DOHH2 (cell line): ENCODE measurements around the gene LOX.

Experiments used
- H3F3A ChIP-seq: fragments of 200-600 bp; sonication (generic), shearing (Covaris generic); 2 replicates; pipeline ENCODE4 v1.6.0; 2016; ENCODE audit warnings: antibody characterized with exemption, mild to moderate bottlenecking; ENCODE audit not compliant: control insufficient read depth, insufficient read depth
- H3K27ac ChIP-seq: fragments of 200-600 bp; sonication (generic); 2 replicates; pipeline ENCODE4 v1.5.1; 2014; ENCODE audit warnings: low read depth, mild to moderate bottlenecking, low read length, moderate library complexity
- H3K27me3 ChIP-seq: fragments of 200-600 bp; sonication (generic); 2 replicates; pipeline ENCODE4 v1.6.1; 2014; ENCODE audit warnings: mild to moderate bottlenecking, low read length, mixed read lengths; ENCODE audit not compliant: control insufficient read depth
- H3K36me3 ChIP-seq: fragments of 200-600 bp; sonication (generic); 2 replicates; pipeline ENCODE4 v1.6.1; 2014; ENCODE audit warnings: mild to moderate bottlenecking, low read length, moderate library complexity, mixed read lengths; ENCODE audit not compliant: control insufficient read depth
- H3K4me1 ChIP-seq: fragments of 200-600 bp; sonication (generic); 2 replicates; pipeline ENCODE4 v1.6.1; 2014; ENCODE audit warnings: mild to moderate bottlenecking, low read length, mixed read lengths; ENCODE audit not compliant: control insufficient read depth
- H3K4me2 ChIP-seq: fragments of 200-600 bp; sonication (generic); 2 replicates; pipeline ENCODE4 v1.6.0; 2014; ENCODE audit warnings: mild to moderate bottlenecking, low read length, moderate library complexity
- H3K4me3 ChIP-seq: fragments of 200-600 bp; sonication (generic); 2 replicates; pipeline ENCODE4 v1.5.1; 2014; ENCODE audit warnings: mild to moderate bottlenecking, low read length, mixed read lengths
- H3K79me2 ChIP-seq: fragments of 200-600 bp; sonication (generic); 2 replicates; pipeline ENCODE4 v1.6.1; 2014; ENCODE audit warnings: mild to moderate bottlenecking, low read length, mixed read lengths; ENCODE audit not compliant: control insufficient read depth
- H3K9me2 ChIP-seq: fragments of 200-600 bp; sonication (generic); replicated peaks from 2 replicates; pipeline ENCODE4 v1.6.1; 2014; ENCODE audit warnings: mild to moderate bottlenecking, low read length, mixed read lengths; ENCODE audit not compliant: control insufficient read depth
- H3K9me3 ChIP-seq: fragments of 200-600 bp; sonication (generic); 2 replicates; pipeline ENCODE4 v1.6.1; 2014; ENCODE audit warnings: antibody characterized with exemption, low read length, mixed read lengths; ENCODE audit not compliant: control insufficient read depth, insufficient read depth
- H4K20me1 ChIP-seq: fragments of 200-600 bp; sonication (generic); 2 replicates; pipeline ENCODE4 v1.6.0; 2014; ENCODE audit warnings: low read depth, mild to moderate bottlenecking, antibody characterized with exemption, low read length, moderate library complexity; ENCODE audit not compliant: control insufficient read depth, insufficient read depth
- CTCF ChIP-seq: fragments of 200-600 bp; sonication (generic); IDR thresholded peaks from one replicate; pipeline ENCODE4 v1.5.1; 2014; ENCODE audit warnings: antibody characterized with exemption, mild to moderate bottlenecking, low read depth, low read length; ENCODE audit not compliant: poor library complexity, severe bottlenecking
- EZH2phosphoT487 ChIP-seq: fragments of 200-600 bp; sonication (generic); IDR thresholded peaks from 2 replicates; pipeline ENCODE4 v1.6.1; 2017; ENCODE audit warnings: borderline replicate concordance, mild to moderate bottlenecking, antibody characterized with exemption, low read length, moderate library complexity, mixed read lengths

The LOX gene

DNA sequence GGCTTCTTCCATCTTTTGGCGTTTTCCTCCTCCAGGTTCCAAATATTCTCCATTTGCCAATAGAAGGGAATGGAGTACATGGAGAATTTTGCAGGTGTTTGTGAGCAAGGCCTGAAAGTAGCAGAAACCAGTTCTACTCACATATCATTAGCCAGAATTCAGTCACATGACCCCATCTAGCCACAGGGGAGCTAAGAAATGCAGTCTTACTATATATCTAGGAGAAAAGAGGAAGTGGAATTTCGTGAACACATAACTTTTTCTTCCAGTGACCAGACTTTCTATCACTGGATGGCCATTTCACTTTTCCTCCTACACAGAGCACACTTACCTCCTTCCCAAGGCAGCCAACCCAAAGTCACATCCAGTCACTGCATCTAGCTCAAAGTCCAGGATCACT lies 55.1 kb downstream of the LOX start:
- TF ChIP-seq CTCF (no peak), EZH2phosphoT487 (no peak)
- H3K4me3 ChIP-seq: no peak overlapping the region
- H3K9me3 ChIP-seq: no peaks in the 10 kb centered on the region; the same call in 1 of the 2 replicates
- H3K27ac ChIP-seq: no peak overlapping the region
- peaks cover 1% of the 10 kb centered on the region; the same call in 1 of the 2 replicates for H3K79me2 ChIP-seq
- no peaks in the 10 kb centered on the region for H4K20me1 ChIP-seq
- H3K4me1 ChIP-seq: peaks cover 3% of the 10 kb centered on the region
- no peak overlapping the region for H3K4me2 ChIP-seq
- no peaks in the 10 kb centered on the region for H3K27me3 ChIP-seq
- peaks cover 55% of the 10 kb centered on the region for H3K36me3 ChIP-seq
- H3F3A ChIP-seq: no peaks in the 10 kb centered on the region
- no peaks in the 10 kb centered on the region for H3K9me2 ChIP-seq

DNA sequence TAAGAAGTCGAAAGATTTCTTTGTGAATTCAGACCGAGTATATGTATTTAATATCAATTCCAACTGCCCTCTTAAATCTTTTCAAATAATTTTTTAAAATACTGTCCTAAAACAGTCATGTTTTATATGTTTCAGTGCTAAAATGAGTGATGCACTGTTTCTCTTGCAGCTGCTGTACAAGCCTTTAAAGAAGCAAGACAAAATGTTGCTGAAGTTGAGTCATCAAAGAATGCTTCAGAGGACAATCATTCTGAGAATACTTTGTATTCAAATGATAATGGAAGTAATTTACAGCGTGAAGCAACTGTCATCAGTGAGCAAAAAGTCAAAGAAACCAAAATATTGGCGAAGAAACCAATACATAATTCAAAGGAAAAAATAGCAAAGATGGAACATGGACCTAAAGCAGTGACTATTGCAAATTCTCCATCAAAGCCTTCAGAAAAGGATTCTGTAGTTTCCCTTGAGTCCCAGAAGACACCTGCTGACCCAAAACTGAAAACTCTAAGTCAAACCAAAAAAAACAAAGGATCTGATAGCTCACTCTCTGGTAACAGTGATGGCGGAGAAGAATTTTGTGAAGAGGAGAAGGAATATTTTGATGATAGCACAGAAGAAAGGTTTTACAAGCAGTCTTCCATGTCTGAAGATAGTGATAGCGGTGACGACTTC lies 58.0 kb downstream of the LOX start:
- Histone ChIP-seq H3K9me3 (no peaks in the 10 kb centered on the region; the same call in 1 of the 2 replicates), H3K27me3 (no peaks in the 10 kb centered on the region), H3K9me2 (no peaks in the 10 kb centered on the region), H3K27ac (no peak overlapping the region), H3K36me3 (peaks cover 47% of the 10 kb centered on the region), H3K4me2 (no peak overlapping the region), H3K4me1 (peaks cover 3% of the 10 kb centered on the region), H3K4me3 (no peak overlapping the region), H3F3A (no peaks in the 10 kb centered on the region), H4K20me1 (no peaks in the 10 kb centered on the region), H3K79me2 (peaks cover 2% of the 10 kb centered on the region; the same call in 1 of the 2 replicates)
- TF ChIP-seq CTCF (no peak), EZH2phosphoT487 (no peak)

- Histone ChIP-seq H3K27ac (no peak overlapping the region), H3K27me3 (no peaks in the 10 kb centered on the region), H3K9me3 (no peaks in the 10 kb centered on the region; the same call in 1 of the 2 replicates), H3K4me2 (no peak overlapping the region), H3K36me3 (peaks cover 10% of the 10 kb centered on the region), H3K4me3 (no peak overlapping the region), H3K79me2 (peaks cover 2% of the 10 kb centered on the region; the same call in 1 of the 2 replicates), H4K20me1 (no peaks in the 10 kb centered on the region), H3K9me2 (no peaks in the 10 kb centered on the region), H3K4me1 (no peaks in the 10 kb centered on the region), H3F3A (no peaks in the 10 kb centered on the region)
- TF ChIP-seq EZH2phosphoT487 (no peak), CTCF (no peak)
Measured at GRCh38 chr5:122015471-122015870, 62.6 kb downstream of the LOX start.
